Endodermal cell (in vitro differentiated cells): ENCODE data around the gene UNC5B. TPM values are rescaled to one million over a fixed set of nuclear protein-coding genes. Genes with fewer than 3 reads are reported as not detected.
"Not testable (repeated sequence)": the region's sequence is repeated elsewhere in the genome, so short reads cannot be mapped to it uniquely, and the experiment has no call there.

Experiments
- DNase-seq: peaks from one replicate; pipeline ENCODE4 v3.0.0-alpha.2; 2017
- H3K27ac ChIP-seq: 2 replicates; pipeline ENCODE4 v1.5.1; 2013; ENCODE audit warnings: mild to moderate bottlenecking, low read depth, low read length, moderate library complexity
- H3K27me3 ChIP-seq: 2 replicates; pipeline ENCODE4 v1.6.1; 2013; ENCODE audit warnings: mild to moderate bottlenecking, low read length, moderate library complexity; ENCODE audit not compliant: insufficient read depth, control insufficient read depth, poor library complexity, severe bottlenecking
- H3K36me3 ChIP-seq: 2 replicates; pipeline ENCODE4 v1.7.0; 2013; ENCODE audit warnings: mild to moderate bottlenecking, low read length, moderate library complexity; ENCODE audit not compliant: control insufficient read depth, insufficient read depth
- H3K4me1 ChIP-seq: one replicate; pipeline ENCODE4 v1.7.0; 2013; ENCODE audit warnings: low read length; ENCODE audit not compliant: control insufficient read depth, insufficient read depth
- H3K4me3 ChIP-seq: 2 replicates; pipeline ENCODE4 v1.5.1; 2013; ENCODE audit warnings: mild to moderate bottlenecking, low read length, moderate library complexity
- H3K9ac ChIP-seq: 2 replicates; pipeline ENCODE4 v1.6.1; 2013; ENCODE audit warnings: mild to moderate bottlenecking, low read length, moderate library complexity; ENCODE audit not compliant: poor library complexity, severe bottlenecking; ENCODE audit errors: extremely low read depth
- H3K9me3 ChIP-seq: 2 replicates; pipeline ENCODE4 v1.6.1; 2013; ENCODE audit warnings: mild to moderate bottlenecking, low read length, moderate library complexity; ENCODE audit not compliant: control insufficient read depth
- H3K27ac Mint-ChIP-seq: 2 replicates; pipeline ENCODE4 v1.8.0; 2020; ENCODE audit warnings: mixed read lengths
- H3K27me3 Mint-ChIP-seq: 2 replicates; pipeline ENCODE4 v1.8.0; 2021; ENCODE audit warnings: mild to moderate bottlenecking, mixed read lengths; ENCODE audit not compliant: insufficient read depth
- H3K36me3 Mint-ChIP-seq: 2 replicates; pipeline ENCODE4 v1.8.0; 2020; ENCODE audit warnings: low read depth, mixed read lengths
- H3K4me1 Mint-ChIP-seq: 2 replicates; pipeline ENCODE4 v1.8.0; 2020; ENCODE audit warnings: mixed read lengths
- H3K4me3 Mint-ChIP-seq: 2 replicates; pipeline ENCODE4 v1.8.0; 2020; ENCODE audit warnings: mild to moderate bottlenecking, moderate library complexity, mixed read lengths
- H3K9me3 Mint-ChIP-seq: 2 replicates; pipeline ENCODE4 v1.8.0; 2020; ENCODE audit warnings: mild to moderate bottlenecking, mixed read lengths
- CTCF ChIP-seq: fragments of 200-600 bp; sonication (generic); conservative IDR thresholded peaks from 2 replicates; pipeline ENCODE4 v1.5.0; 2021; ENCODE audit warnings: antibody characterized with exemption, mild to moderate bottlenecking
- WGBS, 2 experiments: methylation state at CpG; one replicate each; pipeline versions ENCODE4 v1.1.5 to v1.1.7; 2013; ENCODE audit warnings: missing lambda C conversion rate in 2 of 2, mixed read lengths in 1 of 2; ENCODE audit not compliant: insufficient coverage in 1 of 2, insufficient read length in 1 of 2; 5-methylcytosine and 5-hydroxymethylcytosine counted together
- total RNA-seq, 2 donors: library from RNA; stranded (reverse); fragmentation: NEBNext Ultra II Directional in 1 of 2; extraction: Animal tissue kit (Norgen Biotek cat#: 25700) in 1 of 2; gene quantifications; 2 replicates in 1 of 2; 3 replicates in 1 of 2; pipeline ENCODE4 v1.2.1, GENCODE V29; 2021

The UNC5B gene
- total RNA-seq, 2 donors from 2014 or later: 9.7 to 14.5 TPM

- Histone ChIP-seq H3K27me3 (no peaks in the 10 kb centered on the region), H3K27ac (peak overlapping the region; percentile 92), H3K9me3 (no peaks in the 10 kb centered on the region), H3K4me3 (no peak overlapping the region), H3K4me1 (no peaks in the 10 kb centered on the region), H3K36me3 (no peaks in the 10 kb centered on the region), H3K9ac (no peak overlapping the region)
- no peak overlapping the region for H3K4me3 Mint-ChIP-seq
- TF ChIP-seq CTCF: no peak
- peaks cover 19% of the 10 kb centered on the region for H3K4me1 Mint-ChIP-seq
- H3K9me3 Mint-ChIP-seq: no peaks in the 10 kb centered on the region
- H3K27ac Mint-ChIP-seq: no peak overlapping the region
- no peaks in the 10 kb centered on the region for H3K36me3 Mint-ChIP-seq
- no peak for DNase-seq
- H3K27me3 Mint-ChIP-seq: no peaks in the 10 kb centered on the region
- 78 to 86% methylated on average over 8 to 14 of the region's 14 CpGs for WGBS, 2 experiments
These were observed 59.3 kb downstream of the UNC5B start for GRCh38 chr10:71271662-71272055.

DNA sequence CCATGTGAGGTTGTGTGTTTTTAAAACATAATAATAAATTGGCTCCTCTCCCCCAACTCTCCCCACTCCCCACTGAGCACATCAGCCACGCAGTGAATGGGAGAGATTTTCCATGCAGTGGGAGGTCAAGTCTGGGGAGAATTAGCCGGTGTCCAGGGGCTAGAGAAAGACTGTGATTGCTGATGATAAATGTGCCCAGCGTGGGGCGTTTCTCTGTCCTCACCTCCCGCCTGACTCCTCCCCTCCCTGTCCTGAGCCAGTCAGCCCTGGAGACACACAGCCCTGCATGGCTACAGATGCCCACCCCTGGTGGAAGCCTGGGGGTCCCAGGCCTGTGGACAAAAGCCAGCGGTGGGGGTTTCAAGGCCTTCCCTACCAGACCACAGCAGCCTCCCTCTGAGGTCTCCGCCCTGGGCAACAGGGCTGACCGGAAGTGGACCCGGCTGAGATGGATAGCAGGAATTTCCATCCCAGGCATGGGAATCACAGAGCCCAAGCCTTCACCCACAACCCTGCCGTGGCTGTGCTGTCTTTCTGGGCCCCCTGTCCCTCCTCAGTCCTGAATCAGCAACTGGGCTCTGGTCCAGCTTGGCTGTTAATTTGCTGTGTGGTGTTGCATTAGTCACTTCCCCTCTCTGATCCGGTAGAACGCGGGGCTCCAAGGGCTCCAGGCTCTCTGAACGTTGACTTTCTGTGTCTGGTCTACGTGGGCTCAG lies 59.8 kb downstream of the UNC5B start:
- H3K36me3 Mint-ChIP-seq: no peaks in the 10 kb centered on the region
- H3K9ac ChIP-seq: no peak overlapping the region
- 83 to 91% methylated on average over 10 to 15 of the region's 15 CpGs for WGBS, 2 experiments
- no peak for TF ChIP-seq CTCF
- H3K36me3 ChIP-seq: no peaks in the 10 kb centered on the region
- no peak overlapping the region for H3K4me3 Mint-ChIP-seq
- peak overlapping the region; percentile 92 for H3K27ac ChIP-seq
- no peak overlapping the region for H3K27ac Mint-ChIP-seq
- H3K4me1 ChIP-seq: no peaks in the 10 kb centered on the region
- H3K27me3 ChIP-seq: no peaks in the 10 kb centered on the region
- H3K4me1 Mint-ChIP-seq: peaks cover 19% of the 10 kb centered on the region
- H3K9me3 Mint-ChIP-seq: no peaks in the 10 kb centered on the region
- H3K4me3 ChIP-seq: no peak overlapping the region
- peak; percentile 64 for DNase-seq
- H3K9me3 ChIP-seq: no peaks in the 10 kb centered on the region
- H3K27me3 Mint-ChIP-seq: no peaks in the 10 kb centered on the region

GRCh38 chr10:71272974-71273373 lies 60.6 kb downstream of the UNC5B start:
- H3K27ac ChIP-seq, H3K4me3 ChIP-seq, H3K4me1 ChIP-seq, DNase-seq, H3K36me3 Mint-ChIP-seq, H3K9me3 ChIP-seq, H3K36me3 ChIP-seq, H3K4me3 Mint-ChIP-seq, H3K27me3 ChIP-seq, H3K27ac Mint-ChIP-seq, H3K9me3 Mint-ChIP-seq, H3K9ac ChIP-seq, H3K27me3 Mint-ChIP-seq: not testable (repeated sequence)
- peaks cover 20% of the 10 kb centered on the region for H3K4me1 Mint-ChIP-seq
- 83 to 85% methylated on average over 11 of the region's 11 CpGs for WGBS, 2 experiments

- Histone ChIP-seq H3K27ac (no peak overlapping the region), H3K4me3 (no peak overlapping the region), H3K4me1 (no peaks in the 10 kb centered on the region), H3K27me3 (no peaks in the 10 kb centered on the region), H3K9ac (no peak overlapping the region), H3K9me3 (no peaks in the 10 kb centered on the region), H3K36me3 (no peaks in the 10 kb centered on the region)
- H3K36me3 Mint-ChIP-seq: no peaks in the 10 kb centered on the region
- no peaks in the 10 kb centered on the region for H3K27me3 Mint-ChIP-seq
- no peak for TF ChIP-seq CTCF
- no peak overlapping the region for H3K27ac Mint-ChIP-seq
- 89 to 100% methylated on average over 1 to 5 of the region's 5 CpGs for WGBS, 2 experiments
- H3K4me3 Mint-ChIP-seq: no peak overlapping the region
- no peaks in the 10 kb centered on the region for H3K9me3 Mint-ChIP-seq
- no peak for DNase-seq
- peaks cover 22% of the 10 kb centered on the region for H3K4me1 Mint-ChIP-seq
These were observed 61.1 kb downstream of the UNC5B start for GRCh38 chr10:71273506-71273905.
